Measurements from ENCODE around the gene RSPH6A. TPM values are rescaled to one million over a fixed set of nuclear protein-coding genes. Genes with fewer than 3 reads are reported as not detected.

RSPH6A gene
- total and polyA plus RNA-seq, 2 of the 13 experiments (the other 11 are each of a cell fraction or from before 2014, with no cell fraction given), result 0.07 TPM; not detected in 1

DNA sequence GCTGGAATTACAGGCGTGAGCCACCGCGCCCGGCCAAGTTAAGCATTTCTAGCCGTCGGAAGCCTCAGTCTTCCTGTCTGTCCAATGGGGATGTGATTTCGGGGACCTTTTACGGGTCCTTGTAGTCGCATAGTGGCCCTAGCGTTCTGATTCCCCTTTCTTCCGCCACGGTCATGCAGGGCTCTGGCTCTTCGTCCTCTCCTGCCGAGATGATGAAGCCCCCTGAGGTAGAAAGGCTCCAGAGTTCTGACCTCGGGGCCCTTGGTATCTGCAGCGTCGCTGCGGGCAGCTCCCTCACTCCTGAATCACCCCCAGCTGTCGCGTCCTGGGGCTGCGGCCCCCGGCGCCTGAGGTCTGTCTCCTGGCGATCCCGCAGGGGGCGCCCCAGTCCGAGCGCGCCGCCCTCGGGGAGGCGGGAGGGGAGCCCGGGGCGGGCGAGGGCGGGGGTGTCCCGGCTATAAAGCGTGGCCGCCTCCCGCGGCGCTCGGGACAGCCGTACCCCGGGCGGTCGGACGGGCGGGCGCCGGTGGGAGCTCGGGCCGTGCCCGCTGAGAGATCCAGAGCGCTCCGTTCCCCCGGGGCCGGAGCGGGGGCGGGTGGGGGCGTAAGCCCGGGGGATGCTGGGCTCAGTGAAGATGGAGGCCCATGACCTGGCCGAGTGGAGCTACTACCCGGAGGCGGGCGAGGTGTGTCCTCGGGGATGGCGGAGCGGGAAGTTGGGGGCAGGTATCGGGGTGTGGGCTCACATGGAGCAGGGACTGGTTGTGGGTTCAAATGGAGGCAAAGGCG, 48.9 kb upstream of the RSPH6A start, which contains the start of gene FOXA3 (continued):
- no peak for TF ChIP-seq PRDM4 (CRISPR knock-in tag; IDR thresholded peaks at IDR 0.05; ENCODE audit: borderline replicate concordance)
- no peak; the same call in 1 of the 2 replicates for TF ChIP-seq SRY (CRISPR knock-in tag; IDR thresholded peaks at IDR 0.05)
- no peak for TF ChIP-seq SOX6 (IDR thresholded peaks at IDR 0.05)
- TF ChIP-seq SOX6 (CRISPR knock-in tag; IDR thresholded peaks at IDR 0.05), result no peak
- TF ChIP-seq BCLAF1 (IDR thresholded peaks at IDR 0.05), result no peak
- no peak for TF ChIP-seq ZNF441 (CRISPR knock-in tag; IDR thresholded peaks at IDR 0.05; ENCODE audit: borderline replicate concordance)
- TF ChIP-seq, protein P1, sequence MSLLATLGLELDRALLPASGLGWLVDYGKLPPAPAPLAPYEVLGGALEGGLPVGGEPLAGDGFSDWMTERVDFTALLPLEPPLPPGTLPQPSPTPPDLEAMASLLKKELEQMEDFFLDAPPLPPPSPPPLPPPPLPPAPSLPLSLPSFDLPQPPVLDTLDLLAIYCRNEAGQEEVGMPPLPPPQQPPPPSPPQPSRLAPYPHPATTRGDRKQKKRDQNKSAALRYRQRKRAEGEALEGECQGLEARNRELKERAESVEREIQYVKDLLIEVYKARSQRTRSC (CRISPR knock-in tag; IDR thresholded peaks at IDR 0.05; ENCODE audit: low read depth), result no peak
- no peak for TF ChIP-seq CCAR2 (optimal IDR thresholded peaks at IDR 0.05; ENCODE audit: low read depth, low read length)
- TF ChIP-seq, protein P2, sequence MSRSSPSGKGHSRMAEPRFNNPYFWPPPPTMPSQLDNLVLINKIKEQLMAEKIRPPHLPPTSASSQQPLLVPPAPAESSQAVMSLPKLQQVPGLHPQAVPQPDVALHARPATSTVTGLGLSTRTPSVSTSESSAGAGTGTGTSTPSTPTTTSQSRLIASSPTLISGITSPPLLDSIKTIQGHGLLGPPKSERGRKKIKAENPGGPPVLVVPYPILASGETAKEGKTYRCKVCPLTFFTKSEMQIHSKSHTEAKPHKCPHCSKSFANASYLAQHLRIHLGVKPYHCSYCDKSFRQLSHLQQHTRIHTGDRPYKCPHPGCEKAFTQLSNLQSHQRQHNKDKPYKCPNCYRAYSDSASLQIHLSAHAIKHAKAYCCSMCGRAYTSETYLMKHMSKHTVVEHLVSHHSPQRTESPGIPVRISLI (CRISPR knock-in tag; IDR thresholded peaks at IDR 0.05; ENCODE audit: borderline replicate concordance), result no peak
- TF ChIP-seq IKZF1 (IDR thresholded peaks at IDR 0.05), result no peak
- no peak for TF ChIP-seq MATR3 (CRISPR knock-in tag; IDR thresholded peaks at IDR 0.05)
- TF ChIP-seq RFXAP (CRISPR knock-in tag; IDR thresholded peaks at IDR 0.05; ENCODE audit: borderline replicate concordance), result no peak
- no peak for TF ChIP-seq FOXP1 (IDR thresholded peaks at IDR 0.05)
- TF ChIP-seq FOXP1 (CRISPR knock-in tag; IDR thresholded peaks at IDR 0.05), result no peak
- TF ChIP-seq PHF21A (CRISPR knock-in tag; IDR thresholded peaks at IDR 0.05), result peak; percentile 57; the same call in 1 of the 2 replicates
- TF ChIP-seq ZNF710 (CRISPR knock-in tag; IDR thresholded peaks at IDR 0.05; ENCODE audit: borderline replicate concordance), result no peak; the same call in 1 of the 2 replicates
- TF ChIP-seq, protein P3, sequence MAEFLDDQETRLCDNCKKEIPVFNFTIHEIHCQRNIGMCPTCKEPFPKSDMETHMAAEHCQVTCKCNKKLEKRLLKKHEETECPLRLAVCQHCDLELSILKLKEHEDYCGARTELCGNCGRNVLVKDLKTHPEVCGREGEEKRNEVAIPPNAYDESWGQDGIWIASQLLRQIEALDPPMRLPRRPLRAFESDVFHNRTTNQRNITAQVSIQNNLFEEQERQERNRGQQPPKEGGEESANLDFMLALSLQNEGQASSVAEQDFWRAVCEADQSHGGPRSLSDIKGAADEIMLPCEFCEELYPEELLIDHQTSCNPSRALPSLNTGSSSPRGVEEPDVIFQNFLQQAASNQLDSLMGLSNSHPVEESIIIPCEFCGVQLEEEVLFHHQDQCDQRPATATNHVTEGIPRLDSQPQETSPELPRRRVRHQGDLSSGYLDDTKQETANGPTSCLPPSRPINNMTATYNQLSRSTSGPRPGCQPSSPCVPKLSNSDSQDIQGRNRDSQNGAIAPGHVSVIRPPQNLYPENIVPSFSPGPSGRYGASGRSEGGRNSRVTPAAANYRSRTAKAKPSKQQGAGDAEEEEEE (CRISPR knock-in tag; IDR thresholded peaks at IDR 0.05; ENCODE audit: borderline replicate concordance), result no peak
- no peak for TF ChIP-seq DNMT1 (CRISPR knock-in tag; IDR thresholded peaks at IDR 0.05)

All from HepG2 (cell line).